ENCODE results near the gene MAFG. TPM values are rescaled to one million over a fixed set of nuclear protein-coding genes. Genes with fewer than 3 reads are reported as not detected.

MAFG gene
- total and polyA plus RNA-seq, 2 of the 13 experiments (the other 11 are each of a cell fraction or from before 2014, with no cell fraction given): 14.5 to 20.0 TPM

GRCh38 chr17:81940538-81941483, 13.3 kb upstream of the MAFG start (continued):
- TF ChIP-seq ZBTB33 (CRISPR knock-in tag; IDR thresholded peaks at IDR 0.05) (peak; percentile 95), ZNF234 (CRISPR knock-in tag; conservative IDR thresholded peaks at IDR 0.05) (no peak), RAD21 (CRISPR knock-in tag; IDR thresholded peaks at IDR 0.05) (no peak), ATF6 (CRISPR knock-in tag; conservative IDR thresholded peaks at IDR 0.05) (no peak), HMG20A (CRISPR knock-in tag; IDR thresholded peaks at IDR 0.05; ENCODE audit: borderline replicate concordance) (no peak), ZNF552 (CRISPR knock-in tag; IDR thresholded peaks at IDR 0.05; ENCODE audit: borderline replicate concordance) (no peak), ZSCAN22 (CRISPR knock-in tag; IDR thresholded peaks at IDR 0.05) (no peak), CCDC6 (CRISPR knock-in tag; IDR thresholded peaks at IDR 0.05) (no peak), ZNF331 (CRISPR knock-in tag; IDR thresholded peaks at IDR 0.05) (no peak), NFATC3 (CRISPR knock-in tag; IDR thresholded peaks at IDR 0.05) (no peak), ZNF713 (CRISPR knock-in tag; IDR thresholded peaks at IDR 0.05) (no peak), TBX2 (CRISPR knock-in tag; IDR thresholded peaks at IDR 0.05; ENCODE audit: borderline replicate concordance) (no peak), STAT6 (CRISPR knock-in tag; IDR thresholded peaks at IDR 0.05; ENCODE audit: borderline replicate concordance) (no peak), FLYWCH1 (CRISPR knock-in tag; IDR thresholded peaks at IDR 0.05) (no peak), GABPA (IDR thresholded peaks at IDR 0.05; ENCODE audit: low read depth, low read length) (0 out of 2 replicates have a peak, but pooled peaks have one; percentile 8), GABPA (CRISPR knock-in tag; IDR thresholded peaks at IDR 0.05; ENCODE audit: low read depth) (no peak)

Data from HepG2 (cell line).